HG02642 (cell line): ENCODE measurements around the gene RABEP2.
"Not testable (repeated sequence)": the region's sequence is repeated elsewhere in the genome, so short reads cannot be mapped to it uniquely, and the experiment has no call there.

Experiments
- ATAC-seq: cut with Tn5 transposase; IDR thresholded peaks from one replicate; pipeline ENCODE4 v1.9.1; 2021; ENCODE audit warnings: mild to moderate bottlenecking; ENCODE audit not compliant: unreplicated experiment, poor library complexity

RABEP2 gene

GRCh38 chr16:28880589-28880915, 44.5 kb downstream of the RABEP2 start:
- ATAC-seq = no peak

- peak; percentile 89 for ATAC-seq
These were observed 45.0 kb downstream of the RABEP2 start for GRCh38 chr16:28879841-28880588.

GRCh38 chr16:28879261-28879840, 45.7 kb downstream of the RABEP2 start:
- peak; percentile 36 for ATAC-seq

- no peak for ATAC-seq
These were observed 46.7 kb downstream of the RABEP2 start, which contains the start of gene ATP2A1 for GRCh38 chr16:28878083-28878926. Gene ATP2A1, plus strand, starts transcription at chr16:28878488. Its CDS starts 184 bp downstream, at chr16:28878672.

GRCh38 chr16:28877655-28878000, 47.4 kb downstream of the RABEP2 start:
- ATAC-seq = no peak

- ATAC-seq = no peak
These were observed 47.9 kb downstream of the RABEP2 start for GRCh38 chr16:28876973-28877654.

GRCh38 chr16:28876019-28876659, 48.9 kb downstream of the RABEP2 start:
- ATAC-seq = no peak

- ATAC-seq = no peak
These were observed 49.7 kb downstream of the RABEP2 start for GRCh38 chr16:28875134-28876018.

GRCh38 chr16:28874406-28874805, 50.6 kb downstream of the RABEP2 start:
- ATAC-seq = no peak

- no peak for ATAC-seq
These were observed 51.4 kb downstream of the RABEP2 start for GRCh38 chr16:28873543-28874201.

GRCh38 chr16:28872952-28873351, 52.1 kb downstream of the RABEP2 start:
- ATAC-seq = no peak

- ATAC-seq = no peak
These were observed 55.8 kb downstream of the RABEP2 start for GRCh38 chr16:28869201-28869600.

GRCh38 chr16:28867646-28868045, 57.4 kb downstream of the RABEP2 start:
- ATAC-seq = not testable (repeated sequence)

GRCh38 chr16:28867241-28867640, 57.8 kb downstream of the RABEP2 start:
- no peak for ATAC-seq

- ATAC-seq = no peak
These were observed 58.6 kb downstream of the RABEP2 start for GRCh38 chr16:28866454-28866804.

- no peak for ATAC-seq
These were observed 59.1 kb downstream of the RABEP2 start for GRCh38 chr16:28865722-28866453.

GRCh38 chr16:28865001-28865688, 59.9 kb downstream of the RABEP2 start:
- no peak for ATAC-seq
